Mesothelial cell of epicardium (in vitro differentiated cells): Measurements from ENCODE around the gene SAMD4B. TPM values are rescaled to one million over a fixed set of nuclear protein-coding genes. Genes with fewer than 3 reads are reported as not detected.

Source experiments
- DNase-seq, 2 experiments: peaks; one replicate each; pipeline ENCODE4 v3.0.0; 2021; ENCODE audit warnings: low spot score in 2 of 2; ENCODE audit not compliant: unreplicated experiment in 2 of 2
- H3K27ac Mint-ChIP-seq: 2 replicates; pipeline ENCODE4 v1.8.0; 2021; ENCODE audit warnings: mixed read lengths
- H3K27me3 Mint-ChIP-seq: 2 replicates; pipeline ENCODE4 v1.8.0; 2021; ENCODE audit warnings: low read depth, mixed read lengths
- H3K36me3 Mint-ChIP-seq: 2 replicates; pipeline ENCODE4 v1.8.0; 2021; ENCODE audit warnings: mixed read lengths
- H3K4me1 Mint-ChIP-seq: 2 replicates; pipeline ENCODE4 v1.8.0; 2021; ENCODE audit warnings: mixed read lengths
- H3K4me3 Mint-ChIP-seq: 2 replicates; pipeline ENCODE4 v1.8.0; 2021; ENCODE audit warnings: mild to moderate bottlenecking, moderate library complexity, mixed read lengths
- H3K9me3 Mint-ChIP-seq: 2 replicates; pipeline ENCODE4 v1.8.0; 2021; ENCODE audit warnings: mixed read lengths
- total RNA-seq: library from RNA; stranded (reverse); gene quantifications from 3 replicates; pipeline ENCODE4 v1.2.1, GENCODE V29; 2021
- TF ChIP-seq, protein P1 (sequence below): fragments of 200-600 bp; sonication (generic); IDR thresholded peaks from one replicate; pipeline ENCODE4 v1.5.0; 2021; ENCODE audit warnings: antibody characterized with exemption; ENCODE audit not compliant: unreplicated experiment

SAMD4B gene
- total RNA-seq, 1 donor from 2014 or later = 128 TPM

DNA sequence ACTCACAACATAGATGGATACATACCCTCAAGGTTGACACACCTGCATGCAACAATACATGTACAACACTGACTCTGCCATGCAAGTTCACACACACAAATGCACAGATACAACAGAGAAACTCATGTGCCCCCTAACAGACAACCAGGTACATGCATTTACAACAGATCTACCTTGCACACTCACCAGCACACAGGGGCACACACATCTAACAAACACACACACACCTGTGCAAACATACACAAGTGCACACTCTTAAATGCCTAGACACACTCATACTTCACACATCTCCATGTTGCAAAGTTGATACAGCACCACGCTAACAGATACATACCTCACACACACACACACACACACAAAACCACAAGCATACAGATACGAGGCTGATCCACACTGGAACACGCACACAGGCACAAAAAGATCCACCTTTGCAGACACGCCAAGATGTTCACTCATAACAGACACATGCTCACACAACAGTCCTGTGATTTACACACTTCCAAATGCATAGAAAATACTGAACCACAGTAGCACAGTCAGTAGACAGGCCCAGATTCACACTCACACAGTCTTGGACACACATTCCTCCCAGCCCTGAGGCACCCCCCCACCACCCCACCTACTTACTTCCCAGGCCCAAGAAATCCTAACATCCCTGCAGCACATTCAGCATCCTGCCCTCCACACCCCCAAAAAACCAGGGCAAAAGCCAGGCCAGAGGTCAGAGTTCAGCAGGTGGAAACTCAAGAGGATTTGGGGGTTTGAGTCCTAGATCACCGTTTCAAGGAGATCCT lies 22.9 kb upstream of the SAMD4B start:
- Mint-ChIP-seq H3K4me1 (peaks cover 13% of the 10 kb centered on the region), H3K27ac (no peak overlapping the region), H3K27me3 (peaks cover 4% of the 10 kb centered on the region), H3K9me3 (no peaks in the 10 kb centered on the region), H3K4me3 (peak overlapping the region; percentile 82), H3K36me3 (peaks cover 15% of the 10 kb centered on the region)
- no peak for DNase-seq
- TF ChIP-seq, protein P1, sequence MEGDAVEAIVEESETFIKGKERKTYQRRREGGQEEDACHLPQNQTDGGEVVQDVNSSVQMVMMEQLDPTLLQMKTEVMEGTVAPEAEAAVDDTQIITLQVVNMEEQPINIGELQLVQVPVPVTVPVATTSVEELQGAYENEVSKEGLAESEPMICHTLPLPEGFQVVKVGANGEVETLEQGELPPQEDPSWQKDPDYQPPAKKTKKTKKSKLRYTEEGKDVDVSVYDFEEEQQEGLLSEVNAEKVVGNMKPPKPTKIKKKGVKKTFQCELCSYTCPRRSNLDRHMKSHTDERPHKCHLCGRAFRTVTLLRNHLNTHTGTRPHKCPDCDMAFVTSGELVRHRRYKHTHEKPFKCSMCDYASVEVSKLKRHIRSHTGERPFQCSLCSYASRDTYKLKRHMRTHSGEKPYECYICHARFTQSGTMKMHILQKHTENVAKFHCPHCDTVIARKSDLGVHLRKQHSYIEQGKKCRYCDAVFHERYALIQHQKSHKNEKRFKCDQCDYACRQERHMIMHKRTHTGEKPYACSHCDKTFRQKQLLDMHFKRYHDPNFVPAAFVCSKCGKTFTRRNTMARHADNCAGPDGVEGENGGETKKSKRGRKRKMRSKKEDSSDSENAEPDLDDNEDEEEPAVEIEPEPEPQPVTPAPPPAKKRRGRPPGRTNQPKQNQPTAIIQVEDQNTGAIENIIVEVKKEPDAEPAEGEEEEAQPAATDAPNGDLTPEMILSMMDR = no peak

DNA sequence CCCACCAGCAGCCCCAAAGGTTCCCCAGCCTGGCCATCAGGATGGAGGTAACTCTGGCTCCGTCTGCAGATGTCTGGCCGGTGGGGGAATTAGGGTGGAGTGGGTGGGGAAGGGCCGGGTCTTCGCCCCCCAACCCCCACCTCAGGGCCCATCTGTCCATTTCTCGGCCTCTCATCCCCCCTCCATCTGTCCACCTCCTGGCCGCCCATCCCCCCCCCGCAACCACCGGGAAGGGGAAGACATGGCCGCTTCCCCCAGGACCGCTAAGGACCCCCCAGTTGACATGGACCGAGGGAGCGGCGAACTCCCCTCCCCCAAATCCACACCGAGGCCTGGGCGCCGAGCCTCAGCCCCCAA lies 22.4 kb upstream of the SAMD4B start:
- TF ChIP-seq, protein P1 = no peak
- no peak overlapping the region for H3K27ac Mint-ChIP-seq
- no peaks in the 10 kb centered on the region for H3K9me3 Mint-ChIP-seq
- DNase-seq = no peak
- H3K4me1 Mint-ChIP-seq = peaks cover 13% of the 10 kb centered on the region
- peak overlapping the region; percentile 82 for H3K4me3 Mint-ChIP-seq
- peaks cover 15% of the 10 kb centered on the region for H3K36me3 Mint-ChIP-seq
- H3K27me3 Mint-ChIP-seq = peaks cover 4% of the 10 kb centered on the region

DNA sequence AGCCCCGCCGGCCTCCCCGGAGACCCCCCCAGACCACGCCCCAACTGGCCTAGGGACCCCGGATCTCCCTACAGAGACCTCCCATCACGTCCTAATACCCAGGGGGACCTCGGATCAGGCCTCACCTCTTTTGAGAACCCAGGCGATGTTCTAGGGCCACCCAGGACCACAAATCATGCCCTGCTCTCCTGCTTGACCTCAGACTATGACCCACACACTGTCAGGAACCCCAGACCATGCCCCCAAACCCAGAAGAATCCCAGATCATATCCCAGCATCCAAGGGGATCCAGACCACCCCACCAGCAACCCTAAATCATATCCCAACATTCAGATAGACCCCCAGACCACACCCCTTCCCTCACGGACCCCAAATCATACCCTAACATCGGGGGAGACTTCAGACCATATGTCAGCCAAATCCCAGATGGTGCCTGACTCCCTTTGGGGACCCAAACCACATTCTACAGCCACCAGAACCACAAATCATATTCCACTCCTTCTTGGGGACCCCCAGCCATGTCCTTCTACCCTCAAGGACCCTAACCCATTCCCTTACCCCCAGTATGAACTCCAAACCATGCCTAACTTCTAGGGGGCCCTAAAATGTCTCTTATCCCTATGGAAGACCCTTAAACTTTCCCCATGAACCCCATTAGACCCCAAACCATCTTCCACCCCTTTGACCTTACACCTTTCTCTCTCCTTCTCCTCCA lies 20.9 kb upstream of the SAMD4B start:
- H3K27ac Mint-ChIP-seq = peak overlapping the region; percentile 52
- H3K4me3 Mint-ChIP-seq = peak overlapping the region; percentile 75
- peaks cover 9% of the 10 kb centered on the region for H3K36me3 Mint-ChIP-seq
- DNase-seq = no peak
- peaks cover 13% of the 10 kb centered on the region for H3K4me1 Mint-ChIP-seq
- H3K27me3 Mint-ChIP-seq = peaks cover 4% of the 10 kb centered on the region
- no peaks in the 10 kb centered on the region for H3K9me3 Mint-ChIP-seq
- TF ChIP-seq, protein P1 = no peak

DNA sequence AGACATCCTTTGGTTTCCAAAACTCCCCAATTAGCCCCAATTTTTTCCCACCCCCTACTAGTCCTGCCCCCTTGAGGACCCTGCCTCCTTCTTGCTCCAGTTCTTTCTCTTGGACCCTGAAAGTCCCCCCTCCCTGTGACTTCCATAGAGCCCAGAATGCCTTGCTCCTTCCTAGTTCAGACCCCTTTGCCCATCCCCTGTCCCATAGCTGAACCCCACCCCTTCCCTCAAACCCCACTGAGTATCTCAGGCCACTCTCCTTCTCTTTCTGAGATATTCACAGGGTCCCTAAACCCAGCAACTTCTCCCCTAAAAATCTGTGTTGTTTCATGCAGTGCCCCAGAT lies 20.4 kb upstream of the SAMD4B start:
- peaks cover 4% of the 10 kb centered on the region for H3K27me3 Mint-ChIP-seq
- no peak for DNase-seq
- H3K4me3 Mint-ChIP-seq = peak overlapping the region; percentile 75
- H3K9me3 Mint-ChIP-seq = no peaks in the 10 kb centered on the region
- H3K36me3 Mint-ChIP-seq = peaks cover 6% of the 10 kb centered on the region
- H3K27ac Mint-ChIP-seq = no peak overlapping the region
- peaks cover 13% of the 10 kb centered on the region for H3K4me1 Mint-ChIP-seq
- TF ChIP-seq, protein P1 = no peak

DNA sequence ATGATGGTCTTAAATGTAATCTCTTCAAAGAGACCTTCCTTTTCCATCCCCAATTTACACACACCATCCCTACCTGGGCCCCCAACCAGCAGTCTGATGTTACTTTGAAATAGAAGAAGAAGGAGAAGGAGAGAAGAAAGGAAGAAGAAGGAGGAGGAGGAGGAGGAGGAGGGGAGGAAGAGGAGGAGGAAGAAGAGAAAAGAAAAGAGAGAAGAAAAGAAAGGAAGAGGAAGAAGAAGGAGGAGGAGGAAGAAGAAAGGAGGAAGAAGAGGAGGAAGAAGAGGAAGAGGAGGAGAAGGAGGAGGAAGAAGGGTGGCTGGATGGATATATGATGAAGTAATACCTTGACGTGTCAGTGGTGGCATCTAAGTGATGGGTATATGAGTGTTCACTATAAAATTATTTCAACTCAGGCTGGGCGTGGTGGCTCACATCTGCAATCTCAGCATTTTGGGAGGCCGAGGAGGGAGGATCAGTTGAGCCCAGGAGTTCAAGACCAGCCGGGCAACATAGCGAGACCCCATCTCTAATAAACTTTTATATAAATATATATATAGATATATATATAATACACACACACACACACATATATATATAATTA lies 17.9 kb upstream of the SAMD4B start:
- H3K4me1 Mint-ChIP-seq = peaks cover 17% of the 10 kb centered on the region
- TF ChIP-seq, protein P1 = no peak
- no peaks in the 10 kb centered on the region for H3K36me3 Mint-ChIP-seq
- H3K27ac Mint-ChIP-seq = no peak overlapping the region
- DNase-seq = no peak
- no peak overlapping the region for H3K4me3 Mint-ChIP-seq
- no peaks in the 10 kb centered on the region for H3K9me3 Mint-ChIP-seq
- peaks cover 5% of the 10 kb centered on the region for H3K27me3 Mint-ChIP-seq
